GM18907 (cell line): ENCODE measurements around the gene SLC1A2.
"Not testable (repeated sequence)": the region's sequence is repeated elsewhere in the genome, so short reads cannot be mapped to it uniquely, and the experiment has no call there.

Experiments used
- ATAC-seq: cut with Tn5 transposase; IDR thresholded peaks from one replicate; pipeline ENCODE4 v1.9.1; 2021; ENCODE audit warnings: mild to moderate bottlenecking, moderate library complexity; ENCODE audit not compliant: unreplicated experiment

Gene SLC1A2

GRCh38 chr11:35231076-35231860 lies 188.1 kb downstream of the SLC1A2 start:
- no peak for ATAC-seq

GRCh38 chr11:35230388-35230787 lies 189.0 kb downstream of the SLC1A2 start:
- ATAC-seq, result no peak

- no peak for ATAC-seq
Observed at GRCh38 chr11:35228328-35228725, 191.0 kb downstream of the SLC1A2 start.

- no peak for ATAC-seq
Observed at GRCh38 chr11:35227576-35228327, 191.6 kb downstream of the SLC1A2 start.

- not testable (repeated sequence) for ATAC-seq
Observed at GRCh38 chr11:35226756-35227155, 192.6 kb downstream of the SLC1A2 start.

GRCh38 chr11:35225946-35226520 lies 193.3 kb downstream of the SLC1A2 start:
- no peak for ATAC-seq

GRCh38 chr11:35223991-35224390 lies 195.4 kb downstream of the SLC1A2 start:
- no peak for ATAC-seq

- no peak for ATAC-seq
Observed at GRCh38 chr11:35223371-35223796, 196.0 kb downstream of the SLC1A2 start.

GRCh38 chr11:35218956-35219355 lies 200.4 kb downstream of the SLC1A2 start:
- ATAC-seq, result no peak

- no peak for ATAC-seq
Observed at GRCh38 chr11:35216962-35217678, 202.2 kb downstream of the SLC1A2 start.

GRCh38 chr11:35215945-35216344 lies 203.4 kb downstream of the SLC1A2 start:
- ATAC-seq, result no peak

- ATAC-seq, result no peak
Observed at GRCh38 chr11:35214792-35215193, 204.6 kb downstream of the SLC1A2 start.

- ATAC-seq, result no peak
Observed at GRCh38 chr11:35214226-35214770, 205.1 kb downstream of the SLC1A2 start.

- no peak for ATAC-seq
Observed at GRCh38 chr11:35211952-35212351, 207.4 kb downstream of the SLC1A2 start.

- no peak for ATAC-seq
Observed at GRCh38 chr11:35210876-35211546, 208.3 kb downstream of the SLC1A2 start.

- no peak for ATAC-seq
Observed at GRCh38 chr11:35208795-35209194, 210.6 kb downstream of the SLC1A2 start.

- no peak for ATAC-seq
Observed at GRCh38 chr11:35207471-35208403, 211.6 kb downstream of the SLC1A2 start.

- ATAC-seq, result no peak
Observed at GRCh38 chr11:35206616-35207015, 212.7 kb downstream of the SLC1A2 start.

- no peak for ATAC-seq
Observed at GRCh38 chr11:35204614-35205013, 214.7 kb downstream of the SLC1A2 start.
